ENCODE results near the gene STPG4. TPM values are rescaled to one million over a fixed set of nuclear protein-coding genes. Genes with fewer than 3 reads are reported as not detected.

The STPG4 gene
- polyA plus RNA-seq, 3 donors, result 0.20 to 0.24 TPM; not detected in 1

GRCh38 chr2:47167149-47167548, 12.0 kb upstream of the STPG4 start:
- H3K27me3 Mint-ChIP-seq (ENCODE audit: low read depth in 3 of 3), result no peaks in the 10 kb centered on the region

GRCh38 chr2:47165001-47165555, 10.0 kb upstream of the STPG4 start:
- Mint-ChIP-seq H3K9me3 (no peaks in the 10 kb centered on the region), H3K4me3 (no peak overlapping the region), H3K4me1 (peaks cover 26% of the 10 kb centered on the region), H3K27me3 (ENCODE audit: low read depth in 3 of 3) (no peaks in the 10 kb centered on the region), H3K27ac (peak overlapping the region; percentile 12 to 57 (median 38)), H3K36me3 (peaks cover 71 to 88% of the 10 kb centered on the region in 2 donors)
- no peak overlapping the region for H2AFZ ChIP-seq (ENCODE audit: insufficient read depth, low read depth, low read length, poor library complexity, severe bottlenecking)
- peaks cover 76 to 92% of the 10 kb centered on the region in 2 donors for H3K36me3 ChIP-seq (replicated peaks in 1 of 2; ENCODE audit: control insufficient read depth in 1 of 2, insufficient read depth in 2 of 2, low read length in 2 of 2)
- no peak overlapping the region for H3K4me2 ChIP-seq (replicated peaks; ENCODE audit: extremely low read depth, low read length, poor library complexity, severe bottlenecking)
- no peak overlapping the region for H3K4me3 ChIP-seq (replicated peaks in 1 of 3; ENCODE audit: low read depth in 2 of 3, low read length in 3 of 3)
- DNase-seq, result peak in 1 of 3 donors; percentile 30
- peak overlapping the region in 1 of 2 donors; percentile 57 for H3K27ac ChIP-seq (ENCODE audit: low read depth in 1 of 2, low read length in 2 of 2)
- intact Hi-C loops (cut with micrococcal nuclease), result no loop called here
- peaks cover 100% of the 10 kb centered on the region for H4K20me1 ChIP-seq (ENCODE audit: insufficient read depth, low read length)
- H3K27me3 ChIP-seq (ENCODE audit: control insufficient read depth in 2 of 2, insufficient read depth in 2 of 2, low read length in 2 of 2), result no peaks in the 10 kb centered on the region
- TF ChIP-seq CTCF (IDR thresholded peaks at IDR 0.05), result no peak
- no peak overlapping the region for H3K9ac ChIP-seq (ENCODE audit: insufficient read depth, low read length, poor library complexity, severe bottlenecking)
- H3K79me2 ChIP-seq (ENCODE audit: insufficient read depth, low read length), result peaks cover 94% of the 10 kb centered on the region
- peaks cover 0 to 6% of the 10 kb centered on the region in 2 donors for H3K4me1 ChIP-seq (ENCODE audit: control insufficient read depth in 1 of 2, insufficient read depth in 2 of 2, low read length in 2 of 2)
- no peaks in the 10 kb centered on the region for H3K9me3 ChIP-seq (replicated peaks in 1 of 2; ENCODE audit: control insufficient read depth in 1 of 2, insufficient read depth in 1 of 2, low read length in 2 of 2)

More at GRCh38 chr2:47167149-47167548, 12.0 kb upstream of the STPG4 start:
- intact Hi-C loops (cut with micrococcal nuclease), result no loop called here
- Mint-ChIP-seq H3K4me3 (no peak overlapping the region), H3K27ac (peak overlapping the region in 1 of 7 donors; percentile 25), H3K4me1 (peaks cover 35% of the 10 kb centered on the region), H3K36me3 (peaks cover 61 to 81% of the 10 kb centered on the region in 2 donors), H3K9me3 (no peaks in the 10 kb centered on the region)
- DNase-seq, result no peak
- no peak for TF ChIP-seq CTCF (IDR thresholded peaks at IDR 0.05)
- Histone ChIP-seq H3K9me3 (replicated peaks in 1 of 2; ENCODE audit: control insufficient read depth in 1 of 2, insufficient read depth in 1 of 2, low read length in 2 of 2) (no peaks in the 10 kb centered on the region), H2AFZ (ENCODE audit: insufficient read depth, low read depth, low read length, poor library complexity, severe bottlenecking) (no peak overlapping the region), H3K27ac (ENCODE audit: low read depth in 1 of 2, low read length in 2 of 2) (no peak overlapping the region), H4K20me1 (ENCODE audit: insufficient read depth, low read length) (peaks cover 100% of the 10 kb centered on the region), H3K4me3 (replicated peaks in 1 of 3; ENCODE audit: low read depth in 2 of 3, low read length in 3 of 3) (no peak overlapping the region), H3K79me2 (ENCODE audit: insufficient read depth, low read length) (peaks cover 100% of the 10 kb centered on the region), H3K27me3 (ENCODE audit: control insufficient read depth in 2 of 2, insufficient read depth in 2 of 2, low read length in 2 of 2) (no peaks in the 10 kb centered on the region), H3K9ac (ENCODE audit: insufficient read depth, low read length, poor library complexity, severe bottlenecking) (no peak overlapping the region), H3K36me3 (replicated peaks in 1 of 2; ENCODE audit: control insufficient read depth in 1 of 2, insufficient read depth in 2 of 2, low read length in 2 of 2) (peaks cover 66 to 81% of the 10 kb centered on the region in 2 donors), H3K4me2 (replicated peaks; ENCODE audit: extremely low read depth, low read length, poor library complexity, severe bottlenecking) (no peak overlapping the region), H3K4me1 (ENCODE audit: control insufficient read depth in 1 of 2, insufficient read depth in 2 of 2, low read length in 2 of 2) (peaks cover 15 to 20% of the 10 kb centered on the region in 2 donors)
- 100% methylated on average over 2 of the region's 5 CpGs for WGBS (ENCODE audit: insufficient coverage)

Measured in CD14-positive monocyte (primary cell).